ENCODE results near the gene SMARCA1.

- TF ChIP-seq CTCF (IDR thresholded peaks at IDR 0.05) (no peak), POLR2A (IDR thresholded peaks at IDR 0.05) (no peak), EP300 (IDR thresholded peaks at IDR 0.05) (no peak), POLR2AphosphoS5 (IDR thresholded peaks at IDR 0.05) (no peak)
Observed at GRCh38 chrX:129497146-129497843, 26.0 kb downstream of the SMARCA1 start.

Data from stomach (tissue), 4 donors.